Activated CD4-positive, alpha-beta memory T cell treated with anti-CD3 and anti-CD28 coated beads, Interleukin-2, amount 10 ng/mL, durations not matched to agents 7 days and 5 days (primary cell): ENCODE data around the gene A3GALT2. TPM values are rescaled to one million over a fixed set of nuclear protein-coding genes. Genes with fewer than 3 reads are reported as not detected.

ENCODE experiments used
- CTCF ChIA-PET: fragments of 350-600 bp; sonication (Branson Sonifier 250); formaldehyde crosslinking; loops from one replicate; lab custom pipeline; 2021; ENCODE audit warnings: antibody characterized with exemption, inconsistent platforms; lab: Charles Lee
- POLR2A ChIA-PET: fragments of 350-600 bp; sonication (Branson Sonifier 250); formaldehyde crosslinking; loops from one replicate; lab custom pipeline; 2021; ENCODE audit warnings: antibody characterized with exemption; lab: Charles Lee
- DNase-seq: peaks from one replicate; pipeline ENCODE4 v3.0.0-alpha.2; 2020
- H3K27ac Mint-ChIP-seq: one replicate; pipeline ENCODE4 v1.8.0; 2021; ENCODE audit warnings: mild to moderate bottlenecking, mixed read lengths
- H3K27me3 Mint-ChIP-seq: one replicate; pipeline ENCODE4 v1.8.0; 2021; ENCODE audit warnings: mixed read lengths
- H3K36me3 Mint-ChIP-seq: one replicate; pipeline ENCODE4 v1.8.0; 2021; ENCODE audit warnings: low read depth, mixed read lengths
- H3K4me1 Mint-ChIP-seq: one replicate; pipeline ENCODE4 v1.8.0; 2021; ENCODE audit warnings: mixed read lengths
- H3K4me3 Mint-ChIP-seq: one replicate; pipeline ENCODE4 v1.8.0; 2021; ENCODE audit warnings: mild to moderate bottlenecking, mixed read lengths
- H3K9me3 Mint-ChIP-seq: one replicate; pipeline ENCODE4 v1.8.0; 2021; ENCODE audit warnings: mixed read lengths
- total RNA-seq, 2 experiments: library from RNA; stranded (reverse); gene quantifications; one replicate each; pipeline ENCODE4 v1.2.3, GENCODE V29; 2021

The A3GALT2 gene
- total RNA-seq, 2 experiments from 2014 or later, result not detected

GRCh38 chr1:33267468-33268205 is 53.3 kb downstream of the A3GALT2 start:
- ChIA-PET POLR2A (interaction anchor here (2.1 kb wide), 1 partner anchor 13 kb away, joined by 5 read pairs; no protein-coding TSS in a partner anchor), CTCF (no interaction called here)
- Mint-ChIP-seq H3K4me3 (no peak overlapping the region), H3K27me3 (no peaks in the 10 kb centered on the region), H3K4me1 (peaks cover 3% of the 10 kb centered on the region), H3K36me3 (no peaks in the 10 kb centered on the region), H3K9me3 (no peaks in the 10 kb centered on the region), H3K27ac (no peak overlapping the region)
- no peak for DNase-seq

GRCh38 chr1:33266766-33267165 is 54.1 kb downstream of the A3GALT2 start:
- H3K27me3 Mint-ChIP-seq, result no peaks in the 10 kb centered on the region
- H3K9me3 Mint-ChIP-seq, result no peaks in the 10 kb centered on the region
- ChIA-PET CTCF (no interaction called here), POLR2A (no interaction called here)
- H3K4me3 Mint-ChIP-seq, result no peak overlapping the region
- no peaks in the 10 kb centered on the region for H3K4me1 Mint-ChIP-seq
- no peak for DNase-seq
- no peak overlapping the region for H3K27ac Mint-ChIP-seq
- no peaks in the 10 kb centered on the region for H3K36me3 Mint-ChIP-seq

DNA sequence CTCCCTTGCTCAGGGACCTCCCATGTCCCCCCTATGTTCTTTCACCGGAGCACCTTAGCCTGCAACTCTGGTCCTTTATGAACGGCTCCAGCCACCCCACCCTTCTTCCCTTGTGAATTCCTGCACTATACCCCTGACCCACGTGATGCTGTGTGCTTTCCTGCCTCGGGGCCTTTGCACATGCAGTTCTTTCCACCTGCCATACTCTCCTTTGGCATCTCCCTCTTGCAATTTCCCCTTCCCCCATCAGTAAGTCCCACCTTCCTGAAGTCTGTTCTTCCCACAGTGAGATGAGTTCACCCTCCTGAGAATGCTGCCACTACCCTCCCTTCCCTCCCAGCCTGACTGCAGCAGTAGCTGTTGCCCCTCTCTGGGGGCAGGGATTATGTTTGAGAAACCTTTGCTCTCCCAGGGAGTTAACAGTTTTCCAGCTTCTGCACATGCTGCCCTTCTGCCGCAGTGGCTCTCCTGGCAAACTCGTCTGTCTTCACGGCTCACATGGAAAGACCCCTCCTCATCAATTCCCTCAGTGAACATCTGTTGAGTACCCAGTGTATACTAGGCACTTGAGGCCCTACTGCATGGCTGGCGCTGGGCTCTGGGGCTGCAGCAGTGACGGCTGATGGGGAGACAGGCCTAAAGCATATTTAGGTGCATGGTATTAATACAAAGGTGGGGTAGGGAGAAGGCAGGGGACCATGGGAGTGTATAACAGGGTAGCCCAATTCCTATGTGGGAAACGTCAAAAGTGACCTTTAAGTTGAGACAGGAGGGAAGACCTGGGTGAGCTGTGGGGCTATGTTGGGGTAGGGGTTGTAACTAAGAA is 54.9 kb downstream of the A3GALT2 start:
- H3K4me1 Mint-ChIP-seq, result no peaks in the 10 kb centered on the region
- ChIA-PET CTCF (no interaction called here), POLR2A (no interaction called here)
- no peaks in the 10 kb centered on the region for H3K27me3 Mint-ChIP-seq
- no peaks in the 10 kb centered on the region for H3K9me3 Mint-ChIP-seq
- H3K27ac Mint-ChIP-seq, result no peak overlapping the region
- H3K36me3 Mint-ChIP-seq, result no peaks in the 10 kb centered on the region
- DNase-seq, result no peak
- H3K4me3 Mint-ChIP-seq, result no peak overlapping the region

- Mint-ChIP-seq H3K27me3 (no peaks in the 10 kb centered on the region), H3K36me3 (peaks cover 8% of the 10 kb centered on the region), H3K4me3 (no peak overlapping the region), H3K27ac (no peak overlapping the region), H3K4me1 (peaks cover 10% of the 10 kb centered on the region), H3K9me3 (no peaks in the 10 kb centered on the region)
- POLR2A ChIA-PET, result interaction anchor here (1.2 kb wide), 1 partner anchor 9 kb away, joined by 4 read pairs; no protein-coding TSS in a partner anchor
- CTCF ChIA-PET, result interaction anchor here (1.1 kb wide), 1 partner anchor 31 kb away, joined by 3 read pairs; no protein-coding TSS in a partner anchor
- DNase-seq, result no peak
Measured at GRCh38 chr1:33263890-33264504, 56.9 kb downstream of the A3GALT2 start.

DNA sequence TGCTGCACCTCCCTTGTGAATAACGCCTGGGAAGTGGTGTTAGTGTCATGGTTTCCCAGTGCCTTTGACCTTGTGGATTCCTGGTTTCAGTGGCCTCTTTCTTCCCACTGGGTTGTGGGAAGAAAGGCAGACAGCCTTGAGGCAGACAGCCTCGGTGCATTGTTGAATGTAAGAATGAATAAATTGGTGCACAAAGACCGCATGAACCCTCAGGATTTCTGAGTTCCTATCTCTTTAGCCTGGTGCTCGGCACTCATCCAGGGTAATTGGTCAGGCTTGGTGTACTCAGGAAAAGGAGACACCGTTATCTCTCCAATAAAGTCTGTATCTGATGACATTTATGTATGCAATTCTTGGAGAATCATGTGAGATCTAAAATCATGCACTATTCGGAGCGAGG is 59.6 kb downstream of the A3GALT2 start:
- no peak overlapping the region for H3K27ac Mint-ChIP-seq
- DNase-seq, result no peak
- H3K4me1 Mint-ChIP-seq, result peaks cover 25% of the 10 kb centered on the region
- H3K4me3 Mint-ChIP-seq, result no peak overlapping the region
- ChIA-PET CTCF (no interaction called here), POLR2A (no interaction called here)
- H3K9me3 Mint-ChIP-seq, result no peaks in the 10 kb centered on the region
- no peaks in the 10 kb centered on the region for H3K27me3 Mint-ChIP-seq
- peaks cover 12% of the 10 kb centered on the region for H3K36me3 Mint-ChIP-seq

DNA sequence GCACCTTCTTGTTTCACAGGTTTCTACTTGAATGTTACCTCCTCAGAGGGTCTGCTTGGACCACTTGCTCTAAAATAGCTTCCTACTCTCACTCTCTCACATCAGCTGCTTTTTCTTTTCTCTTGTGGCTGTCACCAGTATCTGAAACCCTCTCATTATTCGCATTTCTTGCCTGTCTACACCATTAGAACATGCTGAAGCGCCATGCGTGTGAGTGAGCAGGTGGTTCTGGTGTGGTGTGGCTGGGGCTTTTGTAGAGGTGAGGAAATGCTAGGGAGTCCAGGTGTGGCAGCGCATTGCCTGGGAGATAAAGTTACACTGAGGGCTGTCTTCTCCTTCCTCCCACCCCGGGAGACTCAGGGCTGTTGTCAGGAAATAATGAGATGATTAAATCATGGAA is 60.5 kb downstream of the A3GALT2 start:
- H3K36me3 Mint-ChIP-seq, result peaks cover 12% of the 10 kb centered on the region
- no peak for DNase-seq
- no peaks in the 10 kb centered on the region for H3K9me3 Mint-ChIP-seq
- POLR2A ChIA-PET, result interaction anchor here (0.9 to 1.0 kb wide), 2 partner anchors 88 to 133 kb away, joined by 3 read pairs; no protein-coding TSS in a partner anchor
- CTCF ChIA-PET, result no interaction called here
- H3K4me3 Mint-ChIP-seq, result no peak overlapping the region
- peak overlapping the region; percentile 40 for H3K27ac Mint-ChIP-seq
- H3K27me3 Mint-ChIP-seq, result no peaks in the 10 kb centered on the region
- peaks cover 25% of the 10 kb centered on the region for H3K4me1 Mint-ChIP-seq

DNA sequence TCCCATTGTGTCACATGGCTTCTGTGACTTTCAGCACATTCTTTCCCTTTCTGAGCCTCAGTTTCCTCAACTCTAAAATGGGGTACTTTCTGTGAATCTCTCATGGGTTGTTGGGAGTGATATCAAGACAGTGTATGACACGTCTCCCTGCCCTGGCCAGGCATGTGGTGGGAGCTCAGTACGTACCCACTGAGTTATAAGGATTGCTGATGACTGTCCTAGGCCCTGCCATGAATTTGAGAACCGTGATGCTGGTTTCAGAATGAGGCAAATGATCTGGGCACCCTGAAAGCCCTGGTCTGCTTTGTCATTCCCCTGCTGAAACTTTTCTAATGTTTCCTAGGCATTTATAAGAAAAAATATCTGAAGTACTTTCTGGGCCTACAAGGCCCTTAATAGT is 61.0 kb downstream of the A3GALT2 start:
- DNase-seq, result no peak
- ChIA-PET POLR2A (interaction anchor here (0.9 to 1.0 kb wide), 2 partner anchors 89 to 132 kb away, joined by 3 read pairs; no protein-coding TSS in a partner anchor), CTCF (no interaction called here)
- Mint-ChIP-seq H3K27ac (no peak overlapping the region), H3K9me3 (no peaks in the 10 kb centered on the region), H3K4me1 (peaks cover 25% of the 10 kb centered on the region), H3K36me3 (peaks cover 12% of the 10 kb centered on the region), H3K4me3 (no peak overlapping the region), H3K27me3 (no peaks in the 10 kb centered on the region)

GRCh38 chr1:33258788-33259274 is 62.1 kb downstream of the A3GALT2 start:
- Mint-ChIP-seq H3K9me3 (no peaks in the 10 kb centered on the region), H3K27me3 (no peaks in the 10 kb centered on the region), H3K36me3 (peaks cover 12% of the 10 kb centered on the region), H3K4me1 (peaks cover 25% of the 10 kb centered on the region), H3K27ac (peak overlapping the region; percentile 24), H3K4me3 (peak overlapping the region; percentile 98)
- DNase-seq, result no peak
- ChIA-PET CTCF (no interaction called here), POLR2A (no interaction called here)

DNA sequence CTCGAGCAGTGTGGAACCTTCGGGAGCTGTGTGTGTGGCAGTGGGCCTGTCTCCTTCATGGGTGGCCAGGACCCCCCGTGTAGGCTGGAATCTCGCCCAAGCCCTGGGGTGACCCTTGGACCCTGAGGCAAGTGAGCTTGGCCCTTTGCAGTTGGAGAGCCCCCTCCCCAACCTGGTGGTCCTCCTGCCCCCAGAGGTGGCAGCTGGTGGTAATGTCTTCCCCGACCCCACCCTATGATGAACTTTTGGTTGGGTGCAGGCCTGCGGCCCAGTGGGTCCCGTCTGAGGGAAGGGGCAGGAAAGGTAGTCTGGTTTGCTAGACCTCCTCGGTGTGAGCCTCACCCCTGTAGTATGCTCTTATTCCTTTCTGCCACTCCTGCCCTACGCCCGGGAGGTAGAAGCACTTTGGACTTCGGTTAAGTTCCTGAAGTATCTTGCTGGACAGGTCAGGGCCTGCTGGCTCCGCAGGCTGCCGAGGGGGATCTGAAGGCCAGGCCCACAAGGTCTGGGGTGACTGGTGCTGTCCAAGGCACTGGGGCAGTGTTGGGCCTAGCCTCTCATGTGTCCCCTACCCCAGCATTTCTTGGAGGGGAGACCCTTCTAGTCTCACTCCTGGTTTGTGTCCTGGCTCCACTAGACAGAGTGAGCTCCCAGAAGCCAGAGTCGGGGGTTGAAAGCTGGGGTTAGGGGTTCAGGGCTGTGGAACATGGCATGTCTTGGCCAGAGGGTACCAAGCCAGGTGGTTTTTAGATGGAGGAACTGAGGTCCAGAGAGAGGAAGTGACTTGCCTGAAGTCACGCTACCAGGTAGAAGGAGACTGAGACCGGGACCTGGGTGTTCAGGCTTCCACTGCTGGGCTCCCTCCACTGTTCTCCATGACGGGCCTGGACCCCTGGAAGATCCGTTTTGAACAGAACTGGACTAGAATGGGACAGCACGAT is 62.9 kb downstream of the A3GALT2 start:
- H3K4me1 Mint-ChIP-seq, result peaks cover 25% of the 10 kb centered on the region
- no peak for DNase-seq
- H3K27ac Mint-ChIP-seq, result peak overlapping the region; percentile 97
- no peaks in the 10 kb centered on the region for H3K9me3 Mint-ChIP-seq
- no peaks in the 10 kb centered on the region for H3K27me3 Mint-ChIP-seq
- ChIA-PET POLR2A (interaction anchor here (0.8 to 1.4 kb wide), 9 partner anchors 10 to 1888 kb away, joined by 3 to 5 read pairs (median 3); partner anchors contain the start of genes RBBP4 and TRIM62), CTCF (interaction anchor here (0.7 to 1.2 kb wide), 4 partner anchors 37 to 381 kb away, joined by 3 to 7 read pairs (median 4); no protein-coding TSS in a partner anchor)
- H3K4me3 Mint-ChIP-seq, result peak overlapping the region; percentile 98
- peaks cover 12% of the 10 kb centered on the region for H3K36me3 Mint-ChIP-seq

GRCh38 chr1:33257207-33257771 is 63.6 kb downstream of the A3GALT2 start:
- no peak for DNase-seq
- Mint-ChIP-seq H3K4me3 (peak overlapping the region; percentile 98), H3K9me3 (no peaks in the 10 kb centered on the region), H3K4me1 (peaks cover 25% of the 10 kb centered on the region), H3K36me3 (peaks cover 12% of the 10 kb centered on the region), H3K27ac (peak overlapping the region; percentile 97), H3K27me3 (no peaks in the 10 kb centered on the region)
- ChIA-PET POLR2A (interaction anchor here (0.8 to 1.4 kb wide), 10 partner anchors 9 to 1887 kb away, joined by 3 to 5 read pairs (median 3); partner anchors contain the start of genes RBBP4 and TRIM62), CTCF (interaction anchor here (0.7 to 1.2 kb wide), 4 partner anchors 38 to 380 kb away, joined by 3 to 7 read pairs (median 4); no protein-coding TSS in a partner anchor)
